ENCODE results near the gene ST14. TPM values are rescaled to one million over a fixed set of nuclear protein-coding genes. Genes with fewer than 3 reads are reported as not detected.
"Not testable (repeated sequence)": the region's sequence is repeated elsewhere in the genome, so short reads cannot be mapped to it uniquely, and the experiment has no call there.

The ST14 gene
- polyA plus RNA-seq, 1 experiment: not detected

- no peak overlapping the region for H3K4me3 ChIP-seq (ENCODE audit: low read depth, low read length)
- DNase-seq (ENCODE audit: low read depth): no peak
- CTCF ChIA-PET: no interaction called here
- POLR2A ChIA-PET: no interaction called here
- H3K27me3 ChIP-seq (ENCODE audit: control insufficient read depth, insufficient read depth, low read length): peaks cover 10% of the 10 kb centered on the region
- TF ChIP-seq CTCF (IDR thresholded peaks at IDR 0.05; ENCODE audit: insufficient read depth, low read depth, low read length): no peak
- no peaks in the 10 kb centered on the region for H3K36me3 ChIP-seq (ENCODE audit: control insufficient read depth, insufficient read depth, low read length)
These were observed 8.5 kb downstream of the ST14 start for GRCh38 chr11:130168105-130168504.

GRCh38 chr11:130170345-130170744 is 10.8 kb downstream of the ST14 start:
- POLR2A ChIA-PET: no interaction called here
- DNase-seq (ENCODE audit: low read depth): no peak
- Histone ChIP-seq H3K4me3 (ENCODE audit: low read depth, low read length) (no peak overlapping the region), H3K27me3 (ENCODE audit: control insufficient read depth, insufficient read depth, low read length) (peaks cover 8% of the 10 kb centered on the region), H3K36me3 (ENCODE audit: control insufficient read depth, insufficient read depth, low read length) (no peaks in the 10 kb centered on the region)
- TF ChIP-seq CTCF (IDR thresholded peaks at IDR 0.05; ENCODE audit: insufficient read depth, low read depth, low read length): no peak
- CTCF ChIA-PET: no interaction called here

GRCh38 chr11:130171534-130171933 is 12.0 kb downstream of the ST14 start:
- Histone ChIP-seq H3K27me3 (ENCODE audit: control insufficient read depth, insufficient read depth, low read length) (peaks cover 11% of the 10 kb centered on the region), H3K4me3 (ENCODE audit: low read depth, low read length) (no peak overlapping the region), H3K36me3 (ENCODE audit: control insufficient read depth, insufficient read depth, low read length) (no peaks in the 10 kb centered on the region)
- no peak for DNase-seq (ENCODE audit: low read depth)
- POLR2A ChIA-PET: no interaction called here
- CTCF ChIA-PET: no interaction called here
- TF ChIP-seq CTCF (IDR thresholded peaks at IDR 0.05; ENCODE audit: insufficient read depth, low read depth, low read length): no peak

DNA sequence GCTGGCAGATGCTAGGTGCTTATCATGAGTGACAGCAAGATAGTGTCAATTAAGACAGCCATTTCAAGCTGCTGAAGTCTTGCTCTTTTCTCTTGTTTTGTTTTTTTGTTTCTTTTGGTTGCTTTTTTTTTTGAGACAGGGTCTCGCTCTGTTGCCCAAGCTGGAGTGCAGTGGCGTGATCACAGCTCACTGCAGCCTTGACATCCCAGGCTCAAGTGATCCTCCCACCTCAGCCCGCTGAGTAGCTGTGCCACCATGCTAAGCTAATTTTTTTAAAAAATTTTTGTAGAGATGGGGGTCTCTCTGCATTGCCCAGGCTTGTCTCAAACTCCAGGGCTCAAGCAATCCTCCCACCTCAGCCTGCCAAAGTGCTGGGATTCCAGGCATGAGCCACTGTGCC is 12.4 kb downstream of the ST14 start:
- POLR2A ChIA-PET; H3K36me3 ChIP-seq (ENCODE audit: control insufficient read depth, insufficient read depth, low read length); CTCF ChIA-PET; H3K4me3 ChIP-seq (ENCODE audit: low read depth, low read length); DNase-seq (ENCODE audit: low read depth): not testable (repeated sequence)
- peaks cover 11% of the 10 kb centered on the region for H3K27me3 ChIP-seq (ENCODE audit: control insufficient read depth, insufficient read depth, low read length)

GRCh38 chr11:130174642-130175041 is 15.1 kb downstream of the ST14 start:
- no peak for TF ChIP-seq CTCF (IDR thresholded peaks at IDR 0.05; ENCODE audit: insufficient read depth, low read depth, low read length)
- ChIA-PET POLR2A (no interaction called here), CTCF (no interaction called here)
- Histone ChIP-seq H3K4me3 (ENCODE audit: low read depth, low read length) (no peak overlapping the region), H3K36me3 (ENCODE audit: control insufficient read depth, insufficient read depth, low read length) (no peaks in the 10 kb centered on the region), H3K27me3 (ENCODE audit: control insufficient read depth, insufficient read depth, low read length) (peaks cover 8% of the 10 kb centered on the region)
- no peak for DNase-seq (ENCODE audit: low read depth)

DNA sequence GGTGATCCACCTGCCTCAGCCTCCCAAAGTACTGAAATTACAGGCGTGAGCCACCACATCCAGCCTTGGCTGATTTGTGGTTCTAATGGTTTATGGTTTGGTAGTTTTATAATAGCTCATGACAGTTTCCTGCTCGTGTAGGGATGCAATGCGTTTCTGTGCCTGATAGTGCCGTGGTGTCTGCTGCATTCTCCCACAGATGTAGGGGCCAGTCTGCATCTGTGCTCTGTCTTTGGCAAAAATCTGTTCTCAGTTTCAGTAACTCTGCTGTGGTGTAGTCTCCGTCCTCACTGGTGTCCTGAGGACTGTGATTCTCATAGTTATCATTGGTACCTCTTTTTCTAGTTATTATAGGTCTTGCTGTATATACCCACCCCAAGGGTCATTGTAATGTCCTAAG is 16.3 kb downstream of the ST14 start:
- H3K27me3 ChIP-seq (ENCODE audit: control insufficient read depth, insufficient read depth, low read length): peaks cover 13% of the 10 kb centered on the region
- DNase-seq (ENCODE audit: low read depth): no peak
- TF ChIP-seq CTCF (IDR thresholded peaks at IDR 0.05; ENCODE audit: insufficient read depth, low read depth, low read length): no peak
- no peaks in the 10 kb centered on the region for H3K36me3 ChIP-seq (ENCODE audit: control insufficient read depth, insufficient read depth, low read length)
- ChIA-PET CTCF (no interaction called here), POLR2A (no interaction called here)
- no peak overlapping the region for H3K4me3 ChIP-seq (ENCODE audit: low read depth, low read length)

Measured in BJ (cell line).